OCI-LY3 (cell line): ENCODE measurements around the gene ENTPD2.

Source experiments
- CTCF ChIP-seq: fragments of 200-600, 300-600 bp; sonication (generic); IDR thresholded peaks from 2 replicates; pipeline ENCODE4 v1.5.1; 2014; ENCODE audit warnings: antibody characterized with exemption, low read length, low read depth
- EZH2phosphoT487 ChIP-seq: fragments of 200-600 bp; shearing (Covaris generic); IDR thresholded peaks from 2 replicates; pipeline ENCODE4 v1.6.1; 2018; ENCODE audit warnings: antibody characterized with exemption, mixed run types, low read depth

- TF ChIP-seq CTCF (peak; percentile 50), EZH2phosphoT487 (no peak)
Observed at GRCh38 chr9:137049544-137050449, 4.1 kb downstream of the ENTPD2 start.
